Uterus (tissue), 4 donors: ENCODE measurements around the gene TSSK2. TPM values are rescaled to one million over a fixed set of nuclear protein-coding genes. Genes with fewer than 3 reads are reported as not detected.
"Not testable (repeated sequence)": the region's sequence is repeated elsewhere in the genome, so short reads cannot be mapped to it uniquely, and the experiment has no call there.

Experiments
- DNase-seq, 2 donors: peaks; one replicate each; pipeline ENCODE4 v3.0.0-alpha.2; 2019 to 2020
- H3K27ac ChIP-seq, 2 donors: fragments of 200-600 bp; sonication (generic); 1 replicate in 1 of 2; 2 replicates in 1 of 2; pipeline ENCODE4 v1.5.1; 2016 to 2018
- H3K27me3 ChIP-seq, 2 donors: fragments of 200-600 bp; sonication (generic); one replicate each; pipeline ENCODE4 v1.5.1; 2018 to 2019; ENCODE audit warnings: control low read depth in 1 of 2
- H3K36me3 ChIP-seq, 2 donors: fragments of 200-600 bp; sonication (generic); one replicate each; pipeline ENCODE4 v1.5.1; 2019; ENCODE audit warnings: control low read depth in 1 of 2
- H3K4me1 ChIP-seq, 2 donors: fragments of 200-600 bp; sonication (generic); one replicate each; pipeline ENCODE4 v1.5.1; 2018 to 2019; ENCODE audit warnings: control low read depth in 1 of 2
- H3K4me3 ChIP-seq, 2 donors: fragments of 200-600 bp; sonication (generic); 1 replicate in 1 of 2; 2 replicates in 1 of 2; pipeline ENCODE4 v1.5.1; 2018 to 2019; ENCODE audit warnings: mild to moderate bottlenecking in 1 of 2
- H3K9me3 ChIP-seq, 2 donors: fragments of 200-600 bp; sonication (generic); one replicate each; pipeline ENCODE4 v1.5.1; 2019; ENCODE audit warnings: control low read depth in 1 of 2
- POLR2A ChIP-seq, 2 donors: fragments of 450-650 bp; IDR thresholded peaks; one replicate each; pipeline ENCODE4 v1.6.1; 2016; ENCODE audit warnings: antibody characterized with exemption in 2 of 2, mild to moderate bottlenecking in 1 of 2, moderate library complexity in 1 of 2
- intact Hi-C: fragments of 100-400 bp; cut with DNase I; formaldehyde crosslinking; loops from one replicate; pipeline ENCODE4 v1.15.1; 2023; ENCODE audit warnings: low total_unique reads
- total RNA-seq, 4 donors: library from RNA; depleted of rRNA in 3 of 4; stranded (reverse); fragments of >200 nt in 3 of 4; gene quantifications; one replicate each; pipeline versions ENCODE4 v1.1.0 to v1.2.4, GENCODE V29; 2014 to 2023
- TF ChIP-seq, protein P1 (sequence below), 4 experiments: fragments of 200-600 bp in 2 of 4; fragments of 450-650 bp in 2 of 4; sonication (generic) in 2 of 4; IDR thresholded peaks; one replicate each; pipeline ENCODE4 v1.5.1; 2016 to 2019; ENCODE audit warnings: antibody characterized with exemption in 4 of 4, mild to moderate bottlenecking in 2 of 4, moderate library complexity in 1 of 4
- donor health status: DM: yes; HTN: yes; CAD: no.

TSSK2 gene
- total RNA-seq, 4 donors from 2014 or later, result 0.30 TPM; not detected in 3

DNA sequence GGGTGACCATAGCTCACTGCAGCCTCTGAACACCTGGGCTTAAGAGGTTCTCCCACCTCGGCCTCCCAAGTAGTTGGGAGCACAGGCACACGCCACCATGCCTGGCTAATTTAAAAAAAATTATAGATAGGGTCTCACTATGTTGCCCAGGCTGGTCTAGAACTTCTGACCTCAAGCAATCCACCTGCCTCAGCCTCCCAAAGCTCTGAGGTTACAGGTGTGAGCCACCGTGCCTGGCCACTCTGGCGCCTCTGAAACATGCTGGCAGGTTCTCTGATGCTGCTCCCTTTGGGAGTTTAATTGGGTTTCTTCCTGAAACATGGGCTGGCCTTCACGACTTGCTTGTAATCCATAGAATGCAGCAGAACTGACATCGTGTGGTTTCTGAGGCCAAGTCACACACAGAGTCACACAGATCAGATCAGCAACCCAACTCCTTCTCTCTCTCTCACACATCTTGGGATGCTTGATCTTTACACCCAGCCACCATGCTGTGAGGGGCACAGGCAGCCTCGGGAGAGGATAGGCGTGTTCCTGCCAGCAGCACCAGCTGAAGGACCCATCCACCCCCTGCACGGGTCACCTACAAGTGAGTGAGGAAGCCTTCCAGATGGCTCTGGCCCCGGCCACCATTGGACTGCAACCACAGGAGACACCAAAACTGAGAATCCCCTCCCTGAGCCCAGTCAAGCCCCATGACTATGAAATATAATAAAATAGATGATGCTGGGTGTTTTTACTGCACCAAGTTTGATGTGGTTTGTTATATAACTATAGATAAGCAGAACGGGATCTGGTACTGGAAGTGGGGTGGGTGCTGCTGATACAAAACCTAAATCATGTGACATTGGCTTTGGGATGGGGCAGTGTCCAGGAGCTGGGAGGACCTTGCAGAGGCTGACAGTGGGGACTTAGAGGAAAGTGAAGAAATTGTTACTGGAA lies 22.1 kb downstream of the TSSK2 start:
- H3K4me1 ChIP-seq, result no peaks in the 10 kb centered on the region
- intact Hi-C loops, result no loop called here
- H3K27me3 ChIP-seq, result peaks cover 5 to 26% of the 10 kb centered on the region in 2 donors

DNA sequence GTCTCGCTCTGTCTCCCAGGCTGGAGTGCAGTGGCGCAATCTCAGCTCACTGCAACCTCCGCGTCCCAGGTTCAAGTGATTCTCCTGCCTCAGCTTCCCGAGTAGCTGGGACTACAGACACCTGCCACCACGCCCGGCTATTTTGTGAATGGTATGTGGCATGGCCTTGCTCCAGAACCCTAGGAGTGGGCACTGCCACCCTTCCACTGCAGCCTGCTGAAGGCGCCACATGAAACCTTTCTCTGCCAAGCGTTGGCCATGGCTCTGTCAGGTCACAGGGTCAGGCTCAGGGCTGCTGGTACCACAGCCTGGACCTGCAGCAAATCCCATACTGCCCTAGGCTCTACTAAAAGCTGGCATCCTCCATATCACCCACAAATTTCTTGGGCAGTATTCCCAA lies 25.0 kb downstream of the TSSK2 start:
- H3K9me3 ChIP-seq, H3K4me3 ChIP-seq, H3K4me1 ChIP-seq, intact Hi-C loops, H3K27ac ChIP-seq, H3K36me3 ChIP-seq, DNase-seq: not testable (repeated sequence)
- H3K27me3 ChIP-seq, result peaks cover 0 to 10% of the 10 kb centered on the region in 2 donors

More for the DNA sequence above, 22.1 kb downstream of the TSSK2 start:
- Histone ChIP-seq H3K4me3 (no peak overlapping the region), H3K36me3 (no peaks in the 10 kb centered on the region), H3K27ac (no peak overlapping the region), H3K9me3 (no peaks in the 10 kb centered on the region)
- DNase-seq, result no peak
- no peak for TF ChIP-seq POLR2A (IDR thresholded peaks at IDR 0.05)
- TF ChIP-seq, protein P1, sequence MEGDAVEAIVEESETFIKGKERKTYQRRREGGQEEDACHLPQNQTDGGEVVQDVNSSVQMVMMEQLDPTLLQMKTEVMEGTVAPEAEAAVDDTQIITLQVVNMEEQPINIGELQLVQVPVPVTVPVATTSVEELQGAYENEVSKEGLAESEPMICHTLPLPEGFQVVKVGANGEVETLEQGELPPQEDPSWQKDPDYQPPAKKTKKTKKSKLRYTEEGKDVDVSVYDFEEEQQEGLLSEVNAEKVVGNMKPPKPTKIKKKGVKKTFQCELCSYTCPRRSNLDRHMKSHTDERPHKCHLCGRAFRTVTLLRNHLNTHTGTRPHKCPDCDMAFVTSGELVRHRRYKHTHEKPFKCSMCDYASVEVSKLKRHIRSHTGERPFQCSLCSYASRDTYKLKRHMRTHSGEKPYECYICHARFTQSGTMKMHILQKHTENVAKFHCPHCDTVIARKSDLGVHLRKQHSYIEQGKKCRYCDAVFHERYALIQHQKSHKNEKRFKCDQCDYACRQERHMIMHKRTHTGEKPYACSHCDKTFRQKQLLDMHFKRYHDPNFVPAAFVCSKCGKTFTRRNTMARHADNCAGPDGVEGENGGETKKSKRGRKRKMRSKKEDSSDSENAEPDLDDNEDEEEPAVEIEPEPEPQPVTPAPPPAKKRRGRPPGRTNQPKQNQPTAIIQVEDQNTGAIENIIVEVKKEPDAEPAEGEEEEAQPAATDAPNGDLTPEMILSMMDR (IDR thresholded peaks at IDR 0.05), result no peak

DNA sequence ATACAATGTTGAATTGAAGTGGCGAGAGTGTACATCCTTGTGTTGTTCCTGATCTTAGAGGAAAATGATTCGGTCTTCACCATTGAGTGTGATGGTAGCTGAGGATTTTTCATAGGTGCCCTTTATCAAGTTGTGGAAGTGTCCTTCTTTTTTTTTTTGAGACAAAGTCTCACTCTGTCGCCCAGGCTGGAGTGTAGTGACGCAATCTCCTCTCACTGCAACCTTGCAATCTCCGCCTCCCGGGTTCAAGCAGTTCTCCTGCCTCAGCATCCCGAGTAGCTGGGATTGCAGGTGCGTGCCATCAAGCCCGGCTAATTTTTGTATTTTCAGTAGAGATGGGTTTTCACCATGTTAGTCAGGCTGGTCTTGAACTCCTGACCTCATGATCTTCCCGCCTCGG lies 27.5 kb downstream of the TSSK2 start:
- H3K27ac ChIP-seq, H3K36me3 ChIP-seq, H3K9me3 ChIP-seq, H3K4me3 ChIP-seq, H3K27me3 ChIP-seq, DNase-seq, H3K4me1 ChIP-seq, intact Hi-C loops: not testable (repeated sequence)

DNA sequence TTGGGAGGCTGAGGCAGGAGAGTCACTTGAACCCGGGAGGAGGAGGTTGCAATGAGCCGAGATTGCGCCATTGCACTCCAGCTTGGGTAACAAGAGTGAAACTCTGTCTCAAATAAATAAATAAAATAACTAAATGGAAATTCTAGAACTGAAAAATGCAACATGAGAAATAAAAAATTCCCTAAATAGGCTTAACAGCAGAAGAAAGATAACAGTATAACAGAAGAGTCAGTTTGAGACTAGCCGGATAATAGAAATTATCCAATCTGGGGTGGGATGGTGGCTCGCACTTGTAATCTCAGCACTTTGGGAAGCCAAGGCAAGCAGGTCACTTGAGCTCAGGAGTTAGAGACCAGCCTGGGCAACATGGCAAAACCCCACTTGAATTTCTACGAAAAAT lies 33.3 kb downstream of the TSSK2 start:
- Histone ChIP-seq H3K27ac (no peak overlapping the region), H3K4me3 (no peak overlapping the region), H3K4me1 (peaks cover 0 to 4% of the 10 kb centered on the region in 2 donors), H3K9me3 (no peaks in the 10 kb centered on the region), H3K36me3 (no peaks in the 10 kb centered on the region), H3K27me3 (peaks cover 0 to 20% of the 10 kb centered on the region in 2 donors)
- intact Hi-C loops, result no loop called here
- DNase-seq, result no peak
- TF ChIP-seq POLR2A (IDR thresholded peaks at IDR 0.05), result no peak
- TF ChIP-seq, protein P1 (IDR thresholded peaks at IDR 0.05), result no peak

DNA sequence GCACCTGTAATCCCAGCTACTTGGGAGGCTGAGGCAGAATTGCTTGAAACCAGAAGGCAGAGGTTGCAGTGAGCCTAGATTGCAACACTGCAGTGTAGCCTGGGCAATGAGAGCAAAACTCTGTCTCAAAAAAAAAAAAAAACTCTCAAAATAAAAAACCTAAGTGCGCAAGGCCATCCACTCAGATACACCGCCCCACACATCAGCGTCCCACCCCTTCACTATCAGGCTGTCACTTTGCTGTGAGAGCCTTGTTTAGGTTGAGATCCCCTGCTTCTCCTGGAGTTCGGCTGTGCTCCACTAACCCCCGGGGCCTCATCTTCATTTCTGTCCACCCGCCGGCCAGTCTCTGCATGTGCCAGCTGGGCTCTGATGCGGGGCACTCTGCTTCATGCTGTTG lies 35.3 kb downstream of the TSSK2 start:
- intact Hi-C loops, result no loop called here
- Histone ChIP-seq H3K4me1 (peaks cover 0 to 5% of the 10 kb centered on the region in 2 donors), H3K36me3 (no peaks in the 10 kb centered on the region), H3K9me3 (no peaks in the 10 kb centered on the region), H3K27me3 (peaks cover 0 to 23% of the 10 kb centered on the region in 2 donors), H3K4me3 (no peak overlapping the region), H3K27ac (no peak overlapping the region)
- DNase-seq, result no peak
- no peak for TF ChIP-seq POLR2A (IDR thresholded peaks at IDR 0.05)
- TF ChIP-seq, protein P1 (IDR thresholded peaks at IDR 0.05), result no peak

DNA sequence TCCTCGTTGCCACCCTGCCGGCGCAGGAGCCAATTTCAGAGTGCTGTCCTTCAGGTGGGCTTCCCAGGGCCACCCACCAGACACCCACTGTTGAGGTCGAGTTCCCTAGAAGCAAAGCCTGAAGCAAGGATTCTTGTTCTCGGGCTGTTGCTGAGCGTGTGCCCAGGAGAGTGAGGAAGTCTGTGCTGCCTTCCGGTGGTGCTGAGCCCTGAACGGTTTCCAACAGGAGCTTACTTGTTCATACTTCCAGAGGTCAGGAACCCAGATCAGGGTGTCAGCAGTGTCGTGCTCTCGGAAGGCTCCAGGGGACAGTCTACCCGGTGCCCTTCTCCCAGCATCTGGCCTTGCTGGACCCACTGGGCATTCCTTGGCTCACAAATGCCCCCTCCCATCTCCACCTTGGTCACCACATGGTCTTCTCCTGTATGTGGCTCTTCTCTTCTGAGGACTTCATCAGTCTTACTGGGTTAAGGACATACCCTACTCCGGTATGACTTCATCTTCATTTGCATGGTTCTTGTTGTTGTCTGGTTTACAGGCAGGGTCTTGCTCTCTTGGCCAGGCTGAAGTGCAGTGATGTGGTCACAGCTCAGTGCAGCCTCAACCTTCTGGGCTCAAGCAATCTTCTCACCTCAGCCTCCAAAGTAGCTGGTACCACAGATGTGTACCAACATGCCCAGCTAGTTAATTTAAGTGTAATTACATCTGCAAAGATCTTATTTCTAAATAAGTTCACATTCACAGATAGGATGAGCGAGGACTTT lies 36.2 kb downstream of the TSSK2 start:
- H3K27me3 ChIP-seq, result peaks cover 0 to 23% of the 10 kb centered on the region in 2 donors

More for the DNA sequence above, 36.2 kb downstream of the TSSK2 start:
- peaks cover 0 to 6% of the 10 kb centered on the region in 2 donors for H3K4me1 ChIP-seq
- H3K27ac ChIP-seq, result no peak overlapping the region
- no peak for TF ChIP-seq POLR2A (IDR thresholded peaks at IDR 0.05)
- TF ChIP-seq, protein P1 (IDR thresholded peaks at IDR 0.05), result no peak
- H3K9me3 ChIP-seq, result no peaks in the 10 kb centered on the region
- no peaks in the 10 kb centered on the region for H3K36me3 ChIP-seq
- DNase-seq, result no peak
- intact Hi-C loops, result no loop called here
- no peak overlapping the region for H3K4me3 ChIP-seq
